Left renal cortex interstitium (tissue), 4 donors: ENCODE data around the gene EML3. TPM values are rescaled to one million over a fixed set of nuclear protein-coding genes. Genes with fewer than 3 reads are reported as not detected.
"Not testable (repeated sequence)": the region's sequence is repeated elsewhere in the genome, so short reads cannot be mapped to it uniquely, and the experiment has no call there.

Experiments used
- DNase-seq, 4 donors: peaks; one replicate each; pipeline ENCODE4 v3.0.0-alpha.2; 2013; ENCODE audit warnings: low read depth in 4 of 4, low spot score in 2 of 4, missing footprints in 1 of 4
- polyA plus RNA-seq, 4 donors: library from polyadenylated mRNA; unstranded; fragments of 120-200 nt; gene quantifications; one replicate each; pipeline ENCODE4 v1.2.1, GENCODE V29; 2013; ENCODE audit not compliant: insufficient read length in 4 of 4

Gene EML3
- polyA plus RNA-seq, 4 donors, result 25.9 to 46.8 (median 41.2) TPM

- DNase-seq, result peak in 1 of 4 donors; percentile 43
These were observed 38.1 kb downstream of the EML3 start for GRCh38 chr11:62574363-62575071.

- peak; percentile 95 to 100 (median 98) for DNase-seq
These were observed 38.8 kb downstream of the EML3 start, which contains the start of gene EEF1G for GRCh38 chr11:62573592-62574362. Gene EEF1G (minus strand): TSS chr11:62573891. CDS start chr11:62573842, 49 bp downstream.

GRCh38 chr11:62573006-62573591 lies 39.5 kb downstream of the EML3 start:
- DNase-seq, result peak in 1 of 4 donors; percentile 59

- no peak for DNase-seq
These were observed 40.1 kb downstream of the EML3 start for GRCh38 chr11:62572431-62572830.

- DNase-seq, result not testable (repeated sequence)
These were observed 41.1 kb downstream of the EML3 start for GRCh38 chr11:62571493-62571892.

- not testable (repeated sequence) for DNase-seq
These were observed 41.7 kb downstream of the EML3 start for GRCh38 chr11:62570903-62571302.

GRCh38 chr11:62569611-62570010 lies 43.0 kb downstream of the EML3 start:
- DNase-seq, result no peak

- DNase-seq, result no peak
These were observed 45.4 kb downstream of the EML3 start for GRCh38 chr11:62567018-62567633.

GRCh38 chr11:62566247-62566646 lies 46.3 kb downstream of the EML3 start:
- DNase-seq, result no peak

GRCh38 chr11:62565100-62565802 lies 47.3 kb downstream of the EML3 start:
- no peak for DNase-seq

GRCh38 chr11:62561677-62562230 lies 50.8 kb downstream of the EML3 start:
- DNase-seq, result not testable (repeated sequence)

- no peak for DNase-seq
These were observed 51.9 kb downstream of the EML3 start for GRCh38 chr11:62560566-62561103.

GRCh38 chr11:62559626-62560025 lies 52.9 kb downstream of the EML3 start:
- DNase-seq, result not testable (repeated sequence)

- DNase-seq, result no peak
These were observed 53.4 kb downstream of the EML3 start for GRCh38 chr11:62559204-62559603.

GRCh38 chr11:62558669-62559068 lies 53.9 kb downstream of the EML3 start:
- DNase-seq, result no peak

GRCh38 chr11:62556875-62557631 lies 55.5 kb downstream of the EML3 start:
- DNase-seq, result no peak

GRCh38 chr11:62556108-62556874 lies 56.3 kb downstream of the EML3 start:
- DNase-seq, result peak in 1 of 4 donors; percentile 65

- DNase-seq, result no peak
These were observed 57.0 kb downstream of the EML3 start for GRCh38 chr11:62555464-62556107.
